ENCODE results near the gene CFAP70. TPM values are rescaled to one million over a fixed set of nuclear protein-coding genes. Genes with fewer than 3 reads are reported as not detected.
A peak's percentile ranks its signal among the peaks of the same experiment; 100 is the strongest.

The CFAP70 gene
- total RNA-seq, 1 donor from 2014 or later: 0.86 TPM

- H3K4me3 Mint-ChIP-seq (ENCODE audit: unreplicated experiment): no peak overlapping the region
- no peaks in the 10 kb centered on the region for H3K9me3 Mint-ChIP-seq (ENCODE audit: unreplicated experiment)
- TF ChIP-seq CTCF (IDR thresholded peaks at IDR 0.05): no peak
- no peak overlapping the region for H3K27ac Mint-ChIP-seq (ENCODE audit: unreplicated experiment)
- DNase-seq (ENCODE audit: extremely low spot score, unreplicated experiment): no peak
- H3K4me1 Mint-ChIP-seq (ENCODE audit: unreplicated experiment): peaks cover 4% of the 10 kb centered on the region
- peaks cover 44% of the 10 kb centered on the region for H3K36me3 Mint-ChIP-seq (ENCODE audit: unreplicated experiment)
- H3K27me3 Mint-ChIP-seq (ENCODE audit: unreplicated experiment): no peaks in the 10 kb centered on the region
Observed at GRCh38 chr10:73217628-73218027, 141.0 kb downstream of the CFAP70 start.

GRCh38 chr10:73215749-73216148, 142.9 kb downstream of the CFAP70 start:
- no peaks in the 10 kb centered on the region for H3K9me3 Mint-ChIP-seq (ENCODE audit: unreplicated experiment)
- H3K27ac Mint-ChIP-seq (ENCODE audit: unreplicated experiment): no peak overlapping the region
- H3K27me3 Mint-ChIP-seq (ENCODE audit: unreplicated experiment): no peaks in the 10 kb centered on the region
- H3K4me3 Mint-ChIP-seq (ENCODE audit: unreplicated experiment): no peak overlapping the region
- H3K4me1 Mint-ChIP-seq (ENCODE audit: unreplicated experiment): peaks cover 4% of the 10 kb centered on the region
- no peak for DNase-seq (ENCODE audit: extremely low spot score, unreplicated experiment)
- no peak for TF ChIP-seq CTCF (IDR thresholded peaks at IDR 0.05)
- H3K36me3 Mint-ChIP-seq (ENCODE audit: unreplicated experiment): peaks cover 45% of the 10 kb centered on the region

- no peaks in the 10 kb centered on the region for H3K9me3 Mint-ChIP-seq (ENCODE audit: unreplicated experiment)
- no peak overlapping the region for H3K27ac Mint-ChIP-seq (ENCODE audit: unreplicated experiment)
Observed at GRCh38 chr10:73211106-73211811, 147.4 kb downstream of the CFAP70 start.

GRCh38 chr10:73210395-73211105, 148.1 kb downstream of the CFAP70 start:
- no peak for DNase-seq (ENCODE audit: extremely low spot score, unreplicated experiment)
- Mint-ChIP-seq H3K36me3 (ENCODE audit: unreplicated experiment) (peaks cover 26% of the 10 kb centered on the region), H3K4me1 (ENCODE audit: unreplicated experiment) (peaks cover 11% of the 10 kb centered on the region), H3K9me3 (ENCODE audit: unreplicated experiment) (peaks cover 5% of the 10 kb centered on the region), H3K4me3 (ENCODE audit: unreplicated experiment) (no peak overlapping the region), H3K27me3 (ENCODE audit: unreplicated experiment) (no peaks in the 10 kb centered on the region), H3K27ac (ENCODE audit: unreplicated experiment) (no peak overlapping the region)
- TF ChIP-seq CTCF (IDR thresholded peaks at IDR 0.05): no peak

More at GRCh38 chr10:73211106-73211811, 147.4 kb downstream of the CFAP70 start:
- no peak for TF ChIP-seq CTCF (IDR thresholded peaks at IDR 0.05)
- Mint-ChIP-seq H3K4me1 (ENCODE audit: unreplicated experiment) (peaks cover 11% of the 10 kb centered on the region), H3K4me3 (ENCODE audit: unreplicated experiment) (no peak overlapping the region), H3K27me3 (ENCODE audit: unreplicated experiment) (no peaks in the 10 kb centered on the region), H3K36me3 (ENCODE audit: unreplicated experiment) (peaks cover 32% of the 10 kb centered on the region)
- no peak for DNase-seq (ENCODE audit: extremely low spot score, unreplicated experiment)

GRCh38 chr10:73209705-73210104, 149.0 kb downstream of the CFAP70 start:
- H3K4me3 Mint-ChIP-seq (ENCODE audit: unreplicated experiment): no peak overlapping the region
- peaks cover 11% of the 10 kb centered on the region for H3K4me1 Mint-ChIP-seq (ENCODE audit: unreplicated experiment)
- no peak for DNase-seq (ENCODE audit: extremely low spot score, unreplicated experiment)
- peaks cover 26% of the 10 kb centered on the region for H3K36me3 Mint-ChIP-seq (ENCODE audit: unreplicated experiment)
- H3K27ac Mint-ChIP-seq (ENCODE audit: unreplicated experiment): peak overlapping the region; percentile 77
- H3K9me3 Mint-ChIP-seq (ENCODE audit: unreplicated experiment): peaks cover 5% of the 10 kb centered on the region
- TF ChIP-seq CTCF (IDR thresholded peaks at IDR 0.05): no peak
- no peaks in the 10 kb centered on the region for H3K27me3 Mint-ChIP-seq (ENCODE audit: unreplicated experiment)

All from osteocyte (in vitro differentiated cells).